ENCODE data around the gene TAF6L.
"Not testable (repeated sequence)": the region's sequence is repeated elsewhere in the genome, so short reads cannot be mapped to it uniquely, and the experiment has no call there.

The TAF6L gene

DNA sequence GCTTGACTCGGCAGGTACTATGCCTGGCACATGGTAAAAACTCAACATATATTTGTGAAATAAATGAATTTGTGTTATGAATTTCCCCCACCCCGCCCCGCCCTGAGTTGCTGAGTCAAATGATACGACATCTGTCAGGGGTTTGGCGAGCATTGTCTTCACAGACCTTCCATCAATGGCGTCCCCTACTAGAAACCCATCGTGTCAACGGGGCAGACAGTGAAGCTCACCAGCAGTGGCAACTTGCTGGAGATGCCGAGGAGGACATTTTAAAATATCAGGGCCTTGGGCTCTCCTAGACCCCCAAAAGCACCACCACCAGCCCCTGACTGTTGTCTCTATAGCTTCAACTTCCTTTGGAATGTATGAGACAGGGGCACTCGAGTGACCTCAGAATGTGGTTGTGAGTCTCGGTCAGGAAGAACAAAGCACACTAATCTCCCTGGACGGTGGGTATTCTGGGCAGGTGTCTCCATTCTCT lies 34.8 kb downstream of the TAF6L start:
- DNase-seq (ENCODE audit: low read depth) = no peak

DNA sequence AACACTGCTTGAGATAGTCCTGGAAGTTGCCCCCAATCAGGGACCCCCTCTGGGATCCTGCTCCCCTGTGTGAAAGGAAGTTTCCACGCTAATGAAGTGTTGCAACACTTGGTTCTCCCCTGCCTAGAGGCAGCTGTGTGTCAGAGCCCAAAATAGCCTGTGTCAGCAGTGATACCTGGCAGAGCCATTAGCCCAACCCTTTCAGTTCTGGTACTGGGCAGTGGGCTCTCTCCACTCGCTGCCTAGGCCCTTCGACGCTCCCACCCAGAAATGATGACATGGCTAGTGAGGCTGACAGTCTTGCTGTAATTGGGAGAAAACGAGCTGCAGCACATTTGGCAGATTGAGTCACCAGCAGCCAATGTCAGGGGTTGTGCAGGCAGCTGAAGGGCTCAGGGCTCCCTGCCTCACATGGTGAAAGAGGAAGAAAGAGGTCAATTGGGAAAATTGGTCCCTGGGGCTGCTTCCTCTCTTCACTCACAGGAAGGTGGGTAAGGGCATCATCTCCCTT lies 35.5 kb downstream of the TAF6L start:
- no peak for DNase-seq (ENCODE audit: low read depth)

GRCh38 chr11:62810748-62811147 lies 39.6 kb downstream of the TAF6L start:
- no peak for DNase-seq (ENCODE audit: low read depth)

DNA sequence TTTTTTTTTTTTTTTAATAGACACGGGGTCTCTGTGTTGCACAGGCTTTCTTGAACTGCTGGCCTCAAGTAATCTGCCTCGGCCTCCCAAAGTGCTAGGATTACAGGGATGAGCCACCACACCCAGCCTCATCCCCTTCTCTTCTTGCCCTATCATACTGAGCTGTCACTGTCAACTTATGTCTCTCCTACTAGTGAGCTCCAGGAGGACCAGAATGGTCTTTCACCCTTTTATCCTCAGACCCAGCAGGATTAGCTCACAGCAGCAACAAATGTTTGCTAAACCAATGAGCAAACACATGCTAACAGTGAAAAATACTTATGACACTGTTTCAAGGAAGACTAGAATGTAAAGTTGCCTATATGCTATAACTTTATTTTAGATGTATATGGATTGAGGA lies 40.5 kb downstream of the TAF6L start:
- no peak for DNase-seq (ENCODE audit: low read depth)

DNA sequence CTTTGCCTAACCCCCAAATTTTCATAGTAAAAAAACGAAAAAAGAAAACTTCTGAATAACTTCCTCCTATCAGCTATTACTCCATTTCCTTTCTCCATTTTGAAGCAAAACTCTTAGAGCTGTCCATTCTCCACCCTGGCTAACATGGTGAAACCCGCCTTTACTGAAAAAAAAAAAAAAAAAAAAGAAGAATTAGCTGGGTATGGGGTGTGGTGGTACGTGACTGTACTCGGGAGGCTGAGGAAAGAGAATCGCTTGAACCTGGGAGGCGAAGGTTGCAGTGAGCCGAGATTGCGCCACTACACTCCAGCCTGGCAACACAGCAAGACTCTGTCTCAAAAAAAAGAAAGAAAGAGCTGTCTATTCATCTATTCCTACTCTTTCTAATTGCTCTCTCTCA lies 45.4 kb downstream of the TAF6L start:
- no peak for DNase-seq (ENCODE audit: low read depth)

DNA sequence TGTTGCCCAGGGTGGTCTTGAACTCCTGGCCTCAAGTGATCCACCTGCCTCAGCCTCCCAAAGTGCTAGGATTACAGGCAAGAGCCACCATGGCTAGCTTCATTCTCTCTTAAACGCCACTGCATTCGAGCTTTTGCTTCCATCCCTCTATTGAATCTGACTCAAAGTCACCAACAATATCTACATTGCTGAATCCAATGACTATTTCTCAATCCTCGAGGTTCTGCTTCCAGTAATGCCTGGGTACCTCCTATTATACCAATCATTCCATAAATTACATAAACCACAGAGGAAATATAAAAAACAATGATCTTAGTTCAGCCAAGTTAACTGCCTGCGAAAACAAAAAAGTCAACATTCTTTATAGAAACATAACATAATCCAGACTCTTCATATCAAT lies 45.9 kb downstream of the TAF6L start:
- no peak for DNase-seq (ENCODE audit: low read depth)

- no peak for DNase-seq (ENCODE audit: low read depth)
Measured at GRCh38 chr11:62823677-62824076, 52.5 kb downstream of the TAF6L start.

GRCh38 chr11:62828130-62828529 lies 56.9 kb downstream of the TAF6L start:
- not testable (repeated sequence) for DNase-seq (ENCODE audit: low read depth)

DNA sequence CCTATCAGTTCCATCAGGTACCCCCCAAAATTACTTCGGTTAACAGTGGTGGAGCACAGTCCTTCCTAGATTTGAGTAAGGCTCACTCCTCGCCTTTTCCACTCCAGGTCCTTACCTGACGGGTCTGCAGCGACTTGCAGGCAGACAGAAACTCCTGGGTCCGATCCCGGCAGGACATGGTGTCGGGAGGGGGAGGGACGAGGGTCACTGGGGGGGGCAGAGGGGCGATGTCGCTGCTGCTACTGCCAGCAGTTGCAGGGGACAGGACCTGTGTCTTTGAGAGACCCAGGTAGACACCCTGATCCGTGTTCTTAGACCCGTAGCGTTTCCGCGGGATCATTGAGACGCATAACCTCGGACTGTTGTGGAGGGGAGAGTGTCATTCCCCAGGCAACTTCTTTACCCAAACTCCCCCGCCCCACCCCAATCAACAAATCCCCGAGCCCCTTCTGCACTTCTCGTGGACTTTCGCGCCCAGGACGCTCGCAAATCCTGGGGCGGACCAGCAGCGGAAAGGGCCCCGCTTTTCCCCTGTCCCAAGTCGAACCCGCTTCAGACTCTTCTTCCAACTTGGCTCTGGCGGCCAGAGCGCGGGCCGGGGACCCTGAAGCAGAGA lies 59.8 kb downstream of the TAF6L start:
- no peak for DNase-seq (ENCODE audit: low read depth)

DNA sequence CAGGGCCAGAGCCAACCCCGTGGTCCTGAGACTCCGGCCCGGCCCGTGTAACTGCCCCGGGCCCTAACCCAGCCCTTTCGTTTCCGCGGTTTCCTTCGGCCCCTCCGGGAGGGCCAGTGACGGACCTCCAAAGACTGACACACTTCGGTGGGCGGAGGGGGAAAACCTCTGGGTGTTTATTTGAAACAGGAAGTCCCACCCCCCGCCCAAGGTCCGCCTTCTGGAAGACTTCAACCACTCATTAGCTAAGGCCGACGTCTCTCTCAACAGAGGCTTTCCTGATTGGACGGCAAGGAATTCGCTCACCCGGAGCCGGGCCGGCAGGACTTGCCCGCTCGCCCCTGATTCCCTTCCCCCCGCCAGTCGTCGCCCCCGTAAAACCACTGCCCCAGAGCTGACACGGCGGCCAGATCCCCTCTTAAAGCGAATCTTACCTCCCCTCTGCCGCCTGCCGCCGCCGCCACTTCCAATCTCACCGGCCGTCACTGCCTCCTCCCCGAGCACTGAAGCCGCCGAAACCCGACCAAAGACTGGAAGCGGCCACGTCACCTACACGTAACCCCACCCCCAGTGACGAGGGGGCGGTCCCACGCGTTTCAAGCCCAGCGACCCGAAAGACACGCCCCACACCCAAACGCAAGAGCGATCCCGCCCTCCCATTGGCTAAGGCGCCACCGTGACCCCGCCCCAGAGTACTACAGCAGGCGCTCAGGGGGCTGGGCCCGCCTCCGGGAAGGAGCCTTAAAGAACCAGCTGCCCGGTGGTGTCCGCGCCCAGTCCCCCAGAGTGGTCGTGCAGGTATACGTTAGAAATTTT lies 60.5 kb downstream of the TAF6L start, which contains the start of gene STX5:
Gene STX5, minus strand, starts transcription at position 532 of the 816 bp plus-strand sequence. CDS start 808 bp downstream, outside the sequence.
- peak; percentile 95 for DNase-seq (ENCODE audit: low read depth)

DNA sequence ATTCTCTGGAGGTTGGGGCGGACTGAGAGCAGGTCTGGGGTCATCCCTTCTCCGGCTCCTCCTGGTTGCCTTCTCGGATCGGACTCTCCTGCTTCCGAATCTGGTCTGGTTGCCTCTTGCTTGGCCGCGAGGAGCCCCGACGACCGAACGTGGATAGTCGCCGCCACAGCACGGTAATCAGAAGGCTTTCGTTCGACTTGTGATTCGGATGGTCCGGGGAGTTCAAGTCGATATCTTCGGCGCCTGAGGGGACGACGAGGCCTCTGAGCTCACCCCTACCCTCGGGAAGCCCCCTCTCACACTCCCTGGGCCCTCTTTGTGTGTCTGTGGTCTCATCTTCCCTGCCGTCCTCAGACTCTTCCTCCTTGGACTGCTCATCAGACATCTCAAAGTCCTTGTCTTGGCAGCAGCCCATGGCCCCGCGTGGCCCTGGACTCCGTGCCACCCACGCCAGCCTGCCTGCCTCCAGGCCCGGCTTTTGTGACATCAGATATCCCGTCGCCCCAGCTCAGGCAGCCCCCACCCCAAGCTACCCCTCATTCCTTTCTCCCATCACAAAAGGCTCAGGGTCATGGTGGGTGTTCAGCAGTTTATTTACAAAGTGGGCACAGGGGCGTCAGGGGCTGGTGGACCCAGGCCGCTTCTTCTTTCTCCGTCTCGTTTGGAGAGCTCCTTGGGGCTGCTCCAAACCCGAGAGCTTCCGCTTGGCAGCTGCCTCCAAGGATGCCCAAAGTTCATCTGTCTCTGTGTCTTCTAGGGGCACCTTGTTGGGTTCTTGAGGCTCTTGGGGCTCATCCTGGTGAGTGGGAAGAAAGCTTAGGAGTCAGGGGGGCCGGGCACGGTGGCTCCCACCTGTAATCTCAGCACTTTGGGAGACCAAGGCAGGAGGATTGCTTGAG lies 61.4 kb downstream of the TAF6L start, which contains the start of gene TEX54:
Gene TEX54, minus strand, starts transcription at position 506 of the 899 bp plus-strand sequence.
- no peak for DNase-seq (ENCODE audit: low read depth)

- no peak for DNase-seq (ENCODE audit: low read depth)
Measured at GRCh38 chr11:62835336-62835735, 64.1 kb downstream of the TAF6L start.

All from non-pigmented ciliary epithelial cell (primary cell).